ENCODE results near the gene EVC2.

- TF ChIP-seq EZH2 (IDR thresholded peaks at IDR 0.05; ENCODE audit: insufficient read depth, poor library complexity, severe bottlenecking): no peak
- TF ChIP-seq EZH2phosphoT487 (IDR thresholded peaks at IDR 0.05; ENCODE audit: insufficient read depth, low read depth): no peak
These were observed 144.5 kb downstream of the EVC2 start for GRCh38 chr4:5563856-5564255.

All from GM23248 (cell line).